Osteocyte (in vitro differentiated cells): Measurements from ENCODE around the gene MARCHF10. TPM values are rescaled to one million over a fixed set of nuclear protein-coding genes. Genes with fewer than 3 reads are reported as not detected.

Experiments
- DNase-seq: peaks from one replicate; pipeline ENCODE4 v3.0.0; 2021; ENCODE audit warnings: mixed read lengths; ENCODE audit not compliant: unreplicated experiment; ENCODE audit errors: extremely low spot score
- H3K27ac Mint-ChIP-seq: one replicate; pipeline ENCODE4 v1.8.0; 2021; ENCODE audit warnings: mild to moderate bottlenecking, mixed read lengths; ENCODE audit not compliant: unreplicated experiment
- H3K27me3 Mint-ChIP-seq: one replicate; pipeline ENCODE4 v1.8.0; 2021; ENCODE audit warnings: mixed read lengths; ENCODE audit not compliant: unreplicated experiment
- H3K36me3 Mint-ChIP-seq: one replicate; pipeline ENCODE4 v1.8.0; 2021; ENCODE audit warnings: mixed read lengths; ENCODE audit not compliant: unreplicated experiment
- H3K4me1 Mint-ChIP-seq: one replicate; pipeline ENCODE4 v1.8.0; 2021; ENCODE audit warnings: mixed read lengths; ENCODE audit not compliant: unreplicated experiment
- H3K4me3 Mint-ChIP-seq: one replicate; pipeline ENCODE4 v1.8.0; 2021; ENCODE audit warnings: mild to moderate bottlenecking, moderate library complexity, mixed read lengths; ENCODE audit not compliant: unreplicated experiment
- H3K9me3 Mint-ChIP-seq: one replicate; pipeline ENCODE4 v1.8.0; 2021; ENCODE audit warnings: mixed read lengths; ENCODE audit not compliant: unreplicated experiment
- CTCF ChIP-seq: fragments of 200-600 bp; sonication (generic); IDR thresholded peaks from 2 replicates; pipeline ENCODE4 v1.5.0; 2021; ENCODE audit warnings: antibody characterized with exemption, mild to moderate bottlenecking, moderate library complexity
- total RNA-seq: library from RNA; stranded (reverse); gene quantifications from 2 replicates; pipeline ENCODE4 v1.2.1, GENCODE V29; 2021

Gene MARCHF10
- total RNA-seq, 1 donor from 2014 or later = not detected

- H3K27me3 Mint-ChIP-seq = peaks cover 2% of the 10 kb centered on the region
- no peak overlapping the region for H3K4me3 Mint-ChIP-seq
- H3K4me1 Mint-ChIP-seq = peaks cover 8% of the 10 kb centered on the region
- no peak for TF ChIP-seq CTCF
- H3K9me3 Mint-ChIP-seq = no peaks in the 10 kb centered on the region
- H3K36me3 Mint-ChIP-seq = no peaks in the 10 kb centered on the region
- DNase-seq = no peak
- no peak overlapping the region for H3K27ac Mint-ChIP-seq
These were observed 50.6 kb downstream of the MARCHF10 start for GRCh38 chr17:62757500-62757951.

- DNase-seq = no peak
These were observed 51.9 kb downstream of the MARCHF10 start for GRCh38 chr17:62756198-62756597.

GRCh38 chr17:62755141-62755851 is 52.8 kb downstream of the MARCHF10 start:
- no peak for DNase-seq
- Mint-ChIP-seq H3K4me3 (no peak overlapping the region), H3K36me3 (no peaks in the 10 kb centered on the region), H3K27me3 (peaks cover 2% of the 10 kb centered on the region), H3K27ac (no peak overlapping the region), H3K9me3 (no peaks in the 10 kb centered on the region), H3K4me1 (peaks cover 9% of the 10 kb centered on the region)
- no peak for TF ChIP-seq CTCF

More at GRCh38 chr17:62756198-62756597, 51.9 kb downstream of the MARCHF10 start:
- Mint-ChIP-seq H3K4me1 (peaks cover 3% of the 10 kb centered on the region), H3K9me3 (no peaks in the 10 kb centered on the region), H3K4me3 (no peak overlapping the region), H3K27ac (no peak overlapping the region), H3K36me3 (no peaks in the 10 kb centered on the region), H3K27me3 (peaks cover 2% of the 10 kb centered on the region)
- TF ChIP-seq CTCF = no peak

- Mint-ChIP-seq H3K4me1 (peaks cover 6% of the 10 kb centered on the region), H3K4me3 (no peak overlapping the region), H3K27ac (no peak overlapping the region), H3K9me3 (no peaks in the 10 kb centered on the region), H3K27me3 (no peaks in the 10 kb centered on the region), H3K36me3 (no peaks in the 10 kb centered on the region)
- TF ChIP-seq CTCF = no peak
- no peak for DNase-seq
These were observed 53.5 kb downstream of the MARCHF10 start for GRCh38 chr17:62754631-62755030.

- no peak for TF ChIP-seq CTCF
- H3K9me3 Mint-ChIP-seq = no peaks in the 10 kb centered on the region
- no peak for DNase-seq
- no peaks in the 10 kb centered on the region for H3K27me3 Mint-ChIP-seq
- H3K4me3 Mint-ChIP-seq = no peak overlapping the region
- peaks cover 6% of the 10 kb centered on the region for H3K4me1 Mint-ChIP-seq
- H3K36me3 Mint-ChIP-seq = no peaks in the 10 kb centered on the region
- H3K27ac Mint-ChIP-seq = no peak overlapping the region
These were observed 54.6 kb downstream of the MARCHF10 start for GRCh38 chr17:62753562-62753961.
